ENCODE data around the gene PDCD6IP. TPM values are rescaled to one million over a fixed set of nuclear protein-coding genes. Genes with fewer than 3 reads are reported as not detected.

The PDCD6IP gene
- polyA plus RNA-seq, 3 donors, result 88.8 to 100 (median 90.2) TPM

GRCh38 chr3:33792167-33792892 is 6.1 kb upstream of the PDCD6IP start:
- Histone ChIP-seq H3K79me2 (ENCODE audit: insufficient read depth, low read length) (peaks cover under 1% of the 10 kb centered on the region), H3K4me1 (ENCODE audit: control insufficient read depth in 1 of 2, insufficient read depth in 2 of 2, low read length in 2 of 2) (peaks cover 11 to 17% of the 10 kb centered on the region in 2 donors), H3K4me2 (replicated peaks; ENCODE audit: extremely low read depth, low read length, poor library complexity, severe bottlenecking) (no peak overlapping the region), H3K9ac (ENCODE audit: insufficient read depth, low read length, poor library complexity, severe bottlenecking) (no peak overlapping the region), H2AFZ (ENCODE audit: insufficient read depth, low read depth, low read length, poor library complexity, severe bottlenecking) (no peak overlapping the region), H3K27ac (ENCODE audit: low read depth in 1 of 2, low read length in 2 of 2) (peak overlapping the region in 1 of 2 donors; percentile 63), H4K20me1 (ENCODE audit: insufficient read depth, low read length) (no peaks in the 10 kb centered on the region), H3K27me3 (ENCODE audit: control insufficient read depth in 2 of 2, insufficient read depth in 2 of 2, low read length in 2 of 2) (no peaks in the 10 kb centered on the region), H3K36me3 (replicated peaks in 1 of 2; ENCODE audit: control insufficient read depth in 1 of 2, insufficient read depth in 2 of 2, low read length in 2 of 2) (no peaks in the 10 kb centered on the region), H3K9me3 (replicated peaks in 1 of 2; ENCODE audit: control insufficient read depth in 1 of 2, insufficient read depth in 1 of 2, low read length in 2 of 2) (no peaks in the 10 kb centered on the region), H3K4me3 (replicated peaks in 1 of 3; ENCODE audit: low read depth in 2 of 3, low read length in 3 of 3) (no peak overlapping the region)
- peak overlapping the region in 1 of 2 donors; percentile 12 for H3K4me3 Mint-ChIP-seq
- intact Hi-C loops (cut with micrococcal nuclease), result loop anchor here (5.0 to 10.0 kb wide), 3 partner anchors 128 to 355 kb away; partner anchors contain the start of gene UBP1 (in 1 of the 2)
- no peak for DNase-seq
- peak overlapping the region; percentile 11 to 87 (median 85) for H3K27ac Mint-ChIP-seq
- 100% methylated on average over 2 of the region's 5 CpGs for WGBS (ENCODE audit: insufficient coverage)
- H3K4me1 Mint-ChIP-seq, result peaks cover 27% of the 10 kb centered on the region
- no peaks in the 10 kb centered on the region for H3K36me3 Mint-ChIP-seq
- no peaks in the 10 kb centered on the region for H3K9me3 Mint-ChIP-seq
- no peak for TF ChIP-seq CTCF (IDR thresholded peaks at IDR 0.05)
- no peaks in the 10 kb centered on the region for H3K27me3 Mint-ChIP-seq (ENCODE audit: low read depth in 3 of 3)

GRCh38 chr3:33795131-33795530 is 3.3 kb upstream of the PDCD6IP start:
- H3K27ac Mint-ChIP-seq, result peak overlapping the region in 1 of 7 donors; percentile 30
- Histone ChIP-seq H4K20me1 (ENCODE audit: insufficient read depth, low read length) (peaks cover 10% of the 10 kb centered on the region), H3K27ac (ENCODE audit: low read depth in 1 of 2, low read length in 2 of 2) (no peak overlapping the region), H3K79me2 (ENCODE audit: insufficient read depth, low read length) (peaks cover 27% of the 10 kb centered on the region), H3K4me2 (replicated peaks; ENCODE audit: extremely low read depth, low read length, poor library complexity, severe bottlenecking) (no peak overlapping the region), H3K9ac (ENCODE audit: insufficient read depth, low read length, poor library complexity, severe bottlenecking) (no peak overlapping the region), H3K9me3 (replicated peaks in 1 of 2; ENCODE audit: control insufficient read depth in 1 of 2, insufficient read depth in 1 of 2, low read length in 2 of 2) (no peaks in the 10 kb centered on the region), H3K4me3 (replicated peaks in 1 of 3; ENCODE audit: low read depth in 2 of 3, low read length in 3 of 3) (no peak overlapping the region), H3K4me1 (ENCODE audit: control insufficient read depth in 1 of 2, insufficient read depth in 2 of 2, low read length in 2 of 2) (peaks cover 26 to 37% of the 10 kb centered on the region in 2 donors), H3K27me3 (ENCODE audit: control insufficient read depth in 2 of 2, insufficient read depth in 2 of 2, low read length in 2 of 2) (no peaks in the 10 kb centered on the region), H3K36me3 (replicated peaks in 1 of 2; ENCODE audit: control insufficient read depth in 1 of 2, insufficient read depth in 2 of 2, low read length in 2 of 2) (no peaks in the 10 kb centered on the region), H2AFZ (ENCODE audit: insufficient read depth, low read depth, low read length, poor library complexity, severe bottlenecking) (no peak overlapping the region)
- no peaks in the 10 kb centered on the region for H3K9me3 Mint-ChIP-seq
- no peak overlapping the region for H3K4me3 Mint-ChIP-seq
- no peak for TF ChIP-seq CTCF (IDR thresholded peaks at IDR 0.05)
- peak in 1 of 3 donors; percentile 25 for DNase-seq
- no peaks in the 10 kb centered on the region for H3K27me3 Mint-ChIP-seq (ENCODE audit: low read depth in 3 of 3)
- peaks cover 0 to under 1% of the 10 kb centered on the region in 2 donors for H3K36me3 Mint-ChIP-seq
- intact Hi-C loops (cut with micrococcal nuclease), result loop anchor here in 1 of 2 donors (10.0 kb wide), 1 partner anchor 130 kb away; no protein-coding TSS in a partner anchor
- peaks cover 41% of the 10 kb centered on the region for H3K4me1 Mint-ChIP-seq

All from CD14-positive monocyte (primary cell).